IPS-NIHi11 (cell line): ENCODE results near the gene POLD3.

Source experiments
- DNase-seq: peaks from one replicate; pipeline ENCODE4 v3.0.0; 2012; ENCODE audit warnings: mixed read lengths, low spot score

POLD3 gene

DNA sequence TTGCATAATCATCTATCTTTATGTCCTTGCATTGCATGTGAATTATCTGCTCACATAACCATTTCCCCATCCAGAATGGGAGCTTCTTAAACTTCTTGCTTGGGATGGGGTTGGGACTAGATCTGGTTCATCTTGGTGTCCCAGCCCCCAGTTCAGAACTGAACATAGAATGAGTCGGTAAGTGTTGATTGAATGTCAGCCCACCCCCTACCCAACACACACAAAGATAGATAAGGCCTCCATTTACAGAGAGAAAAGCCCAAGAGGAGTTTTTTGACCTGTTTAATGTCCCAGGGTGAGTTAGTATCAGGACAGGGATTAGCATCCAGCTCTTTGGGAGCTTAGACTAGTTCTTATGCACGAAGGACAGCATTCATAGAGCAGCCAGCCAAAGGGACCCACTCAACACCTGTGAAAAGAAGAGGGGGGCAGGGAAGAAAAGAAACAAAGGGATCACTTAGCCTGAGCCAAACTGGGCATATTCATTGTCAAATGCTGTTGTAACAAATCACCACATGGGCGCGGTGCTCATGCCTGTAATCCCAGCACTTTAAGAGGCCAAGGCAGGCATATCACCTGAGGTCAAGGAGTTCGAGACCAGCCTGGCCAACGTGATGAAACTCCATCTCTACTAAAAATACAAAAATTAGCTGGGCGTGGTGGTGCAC is 81.4 kb downstream of the POLD3 start:
- no peak for DNase-seq

DNA sequence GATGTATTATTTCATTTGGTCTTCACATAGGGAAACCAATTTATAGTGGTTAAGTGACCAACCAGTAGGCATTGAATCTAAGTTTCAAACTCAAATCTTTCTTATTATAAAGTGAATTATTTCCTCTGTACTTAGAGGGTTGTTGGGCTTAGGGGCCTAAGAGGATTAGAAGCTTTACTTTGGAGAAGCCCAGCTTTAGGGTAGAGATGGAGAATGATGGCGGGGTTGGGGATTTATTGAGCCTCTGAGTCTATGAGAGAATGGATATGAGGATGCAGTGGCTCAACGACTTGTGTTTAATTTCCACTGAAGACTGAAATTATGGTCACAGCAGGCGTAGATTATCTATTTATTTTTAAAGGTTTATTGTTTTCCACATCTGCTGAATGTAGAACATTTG is 83.4 kb downstream of the POLD3 start:
- no peak for DNase-seq

DNA sequence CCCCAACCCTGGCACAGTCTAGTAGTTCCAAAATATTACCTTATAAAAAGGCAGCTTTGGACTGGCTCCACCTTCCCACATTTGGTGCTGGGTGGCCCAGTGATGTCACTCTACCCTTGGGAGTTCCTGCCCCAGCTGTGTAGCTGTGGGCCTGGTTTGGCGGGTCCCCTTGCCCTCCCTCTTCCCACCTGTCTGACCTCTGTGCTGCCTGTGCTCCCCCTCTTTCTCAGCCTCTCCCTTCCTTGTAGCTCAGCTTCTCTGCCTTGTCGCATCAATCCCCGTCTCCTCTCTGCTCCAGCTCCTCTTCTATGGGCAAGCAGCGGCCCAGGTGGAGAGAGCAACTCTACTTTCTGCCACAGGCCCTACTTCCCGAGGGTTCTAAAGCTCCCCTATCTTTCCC is 84.2 kb downstream of the POLD3 start:
- DNase-seq: no peak

DNA sequence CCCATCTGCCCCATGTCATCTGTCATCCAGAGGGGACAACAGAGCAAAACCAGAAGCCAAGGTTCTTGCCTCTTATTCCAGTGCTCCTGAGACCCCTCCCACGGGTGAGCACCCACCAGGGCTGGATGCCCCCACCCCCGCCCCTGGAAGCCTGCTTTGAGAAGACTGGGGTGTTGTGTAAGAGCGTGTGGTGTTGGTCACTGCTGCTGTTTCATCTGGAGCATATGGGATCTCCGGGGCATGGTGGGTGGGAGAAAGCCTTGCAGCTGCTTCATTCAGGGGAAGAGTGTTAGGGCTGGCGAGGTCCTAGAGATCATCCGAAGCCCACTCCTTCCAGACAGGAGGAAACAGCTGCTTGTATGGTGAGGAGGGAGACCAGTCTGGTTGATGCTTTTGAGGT is 84.7 kb downstream of the POLD3 start:
- DNase-seq: no peak

DNA sequence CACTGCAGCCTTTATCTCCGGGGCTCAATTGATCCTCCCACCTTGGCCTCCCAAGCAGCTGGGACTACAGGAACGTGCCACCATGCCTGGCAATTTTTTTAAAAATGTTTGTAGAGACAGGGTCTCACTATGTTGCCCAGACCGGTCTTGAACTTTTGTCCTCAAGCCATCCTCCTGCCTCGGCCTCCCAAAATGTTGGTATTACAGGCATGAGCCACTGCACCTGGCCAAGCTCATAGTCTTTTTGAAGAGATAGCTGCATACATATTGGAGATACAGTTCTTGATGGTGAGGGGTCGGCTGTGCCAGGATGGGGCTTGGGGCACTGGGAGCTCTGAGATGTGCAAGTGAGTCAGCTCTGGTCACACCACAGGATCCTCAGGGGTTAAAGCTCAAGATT is 85.7 kb downstream of the POLD3 start:
- no peak for DNase-seq

DNA sequence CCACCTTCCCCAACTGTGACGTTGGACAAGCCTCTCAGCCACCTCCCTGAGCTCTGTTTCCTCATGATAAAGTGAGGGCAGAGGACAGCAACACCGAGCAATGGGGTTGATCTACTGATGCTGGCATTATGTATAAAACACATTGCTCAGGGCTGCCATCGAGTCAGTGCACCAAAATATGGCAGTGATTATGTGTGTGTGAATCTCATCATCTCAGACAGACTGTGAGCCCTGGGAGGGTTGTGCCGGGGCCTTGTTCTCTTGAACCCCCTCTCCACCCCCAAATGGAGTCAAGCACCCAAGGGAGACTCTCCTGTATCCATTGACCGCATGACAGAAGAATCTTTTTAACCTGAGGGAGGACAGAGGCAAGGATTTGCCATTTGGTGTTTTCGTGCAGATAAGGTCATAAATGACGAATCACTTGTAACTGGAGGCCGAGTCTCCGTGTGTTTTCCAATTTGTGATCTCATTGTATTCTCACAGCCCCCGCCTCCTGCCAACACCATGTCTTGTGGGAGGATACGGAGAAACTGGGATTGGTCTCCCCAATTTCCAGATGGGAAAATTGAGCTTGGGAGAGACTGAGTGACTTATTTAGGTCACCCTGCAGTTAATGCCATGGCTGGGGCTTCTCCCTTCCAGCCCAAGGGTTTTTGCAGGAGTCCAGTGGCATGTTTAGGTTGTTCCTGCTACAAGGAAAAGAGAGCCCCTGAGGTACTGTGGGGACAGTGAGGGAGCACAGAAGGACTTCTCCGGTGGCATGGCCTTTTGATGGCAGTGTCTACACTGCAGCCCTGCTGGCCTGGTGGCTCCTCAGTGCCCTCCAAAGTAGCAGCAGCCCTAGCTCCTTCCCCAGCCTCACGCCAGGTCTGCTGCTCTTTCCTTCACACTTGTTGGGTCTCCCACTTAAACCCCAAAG is 86.5 kb downstream of the POLD3 start:
- DNase-seq: no peak

DNA sequence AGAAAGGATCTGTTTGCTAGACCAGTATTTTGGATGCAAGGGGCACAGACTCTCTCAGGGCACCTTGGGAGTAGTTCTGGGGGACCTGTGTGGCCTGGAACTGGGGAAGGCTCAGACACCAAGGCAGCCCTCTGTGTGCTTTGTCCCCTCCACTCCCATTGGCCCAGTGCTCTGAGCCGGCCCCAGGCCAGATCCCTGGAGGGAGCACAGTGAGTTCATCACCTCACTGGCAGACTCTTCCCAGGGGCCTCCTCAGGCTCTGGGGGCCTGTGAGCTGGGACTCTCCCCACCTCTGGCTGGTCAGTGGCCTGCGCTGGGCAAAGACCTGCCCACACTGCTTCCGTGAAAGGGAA is 87.1 kb downstream of the POLD3 start:
- no peak for DNase-seq

DNA sequence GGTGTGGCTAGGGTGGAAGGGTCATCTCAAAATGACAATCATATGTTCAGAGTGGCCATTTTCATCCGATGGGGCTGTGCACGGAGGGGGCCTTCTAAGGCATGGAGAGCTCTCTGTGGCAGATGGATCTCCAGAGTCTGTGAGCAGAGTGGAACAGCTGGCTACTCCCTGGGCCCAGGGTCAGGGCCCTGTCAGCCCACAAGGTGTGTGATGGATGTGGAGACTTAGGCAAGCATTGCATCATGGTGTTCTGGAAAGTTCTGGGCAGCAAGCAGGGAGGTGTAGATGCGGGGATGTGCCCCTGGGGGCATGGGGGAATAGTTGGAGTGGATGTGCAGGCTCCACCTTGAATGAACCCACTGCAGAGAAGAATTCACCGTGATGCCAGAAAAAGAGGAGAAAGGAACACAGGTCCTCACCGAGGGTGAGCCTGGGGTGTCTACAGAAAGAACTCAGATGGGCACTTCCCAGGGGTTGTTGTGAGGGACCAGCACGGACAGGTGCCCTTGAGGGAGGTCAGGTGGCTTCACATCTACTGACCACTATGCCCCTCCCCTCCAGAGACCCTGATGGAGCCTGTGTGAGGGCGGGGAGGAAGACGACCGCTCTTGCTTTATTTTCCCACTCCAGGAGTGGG is 87.8 kb downstream of the POLD3 start:
- no peak for DNase-seq

DNA sequence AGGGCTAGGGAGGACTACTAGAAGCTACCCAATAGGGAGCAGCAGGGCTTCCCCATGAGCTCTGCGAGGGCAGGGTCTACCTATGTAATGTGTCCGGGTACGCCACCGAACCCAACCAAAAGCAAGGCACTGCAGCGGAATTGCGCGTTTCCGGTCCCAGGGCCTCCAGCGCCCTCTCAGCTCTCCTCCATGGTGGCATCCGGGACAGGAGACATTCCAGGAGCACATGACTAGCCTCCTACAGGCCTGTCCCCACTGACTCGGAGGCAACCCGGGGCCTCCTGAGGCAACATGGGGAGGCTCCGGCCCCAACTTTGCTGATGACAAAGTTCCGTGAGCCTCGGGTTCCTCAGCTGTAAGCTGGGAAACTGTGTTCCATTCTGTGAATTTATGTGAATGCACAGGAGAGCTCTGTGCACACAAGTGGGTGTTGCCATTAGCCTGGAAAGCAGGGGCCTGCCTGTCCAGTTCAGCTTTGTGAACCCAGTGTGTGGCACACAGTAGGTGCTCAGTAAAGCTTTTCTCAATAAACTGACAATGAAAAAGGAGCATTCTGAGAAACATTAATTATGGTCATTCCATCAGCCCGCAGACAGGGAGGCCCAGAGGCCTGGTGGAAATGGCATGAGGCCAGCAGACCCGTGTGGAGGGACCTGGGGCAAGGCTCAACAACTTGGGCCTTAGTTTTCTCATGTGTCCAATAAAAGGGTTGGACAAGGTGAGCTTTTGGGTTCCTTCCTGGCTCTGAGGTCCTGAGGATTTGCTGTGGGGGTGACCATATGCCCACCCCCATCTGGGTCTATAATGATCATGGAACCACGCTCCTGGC is 88.5 kb downstream of the POLD3 start:
- no peak for DNase-seq

DNA sequence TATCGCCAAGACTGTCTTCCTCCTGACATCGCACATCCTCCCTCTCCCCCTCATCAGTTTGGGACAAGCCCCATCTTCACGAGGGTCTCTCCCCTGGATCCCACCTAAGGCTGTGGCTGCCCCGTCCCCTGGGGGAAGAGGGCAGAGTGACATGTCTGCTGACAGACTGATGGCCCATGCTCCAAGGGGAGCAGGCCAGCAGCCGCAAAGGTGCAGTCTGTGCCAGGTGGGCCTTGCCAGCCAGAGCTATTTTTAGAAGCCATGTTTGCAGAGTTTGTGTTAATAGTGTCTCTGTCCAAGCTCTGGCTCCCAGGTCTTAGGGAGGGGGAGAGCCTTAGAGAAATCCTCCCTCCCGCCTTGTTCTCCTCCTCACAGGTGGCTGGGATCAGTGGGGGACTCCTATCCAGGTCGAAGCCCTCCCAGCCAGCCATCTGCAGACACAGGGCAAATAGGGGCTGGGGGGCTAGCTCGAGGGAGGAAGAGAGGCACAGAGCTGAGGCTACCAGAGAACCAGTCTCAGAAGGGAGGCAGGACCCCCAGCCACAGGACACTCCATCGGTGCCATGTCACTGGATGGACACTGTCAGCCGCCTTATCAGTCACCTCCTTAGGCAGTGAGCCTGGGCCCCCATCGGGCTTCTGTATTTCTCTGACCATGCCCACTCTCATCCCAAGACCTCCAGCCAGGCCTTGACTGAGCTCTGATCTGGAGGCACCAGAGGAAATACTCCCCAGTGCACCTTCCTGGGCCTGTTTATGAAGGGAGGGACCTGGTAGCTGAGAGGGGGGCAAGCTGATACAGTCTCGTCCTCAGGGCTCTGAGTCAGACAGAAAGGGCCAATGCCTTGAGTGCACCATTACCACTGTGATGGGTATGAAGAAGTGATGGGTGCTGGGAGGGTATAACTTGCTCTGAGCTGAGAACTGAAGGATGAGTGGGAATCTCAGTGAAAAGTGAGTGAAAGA is 89.6 kb downstream of the POLD3 start:
- DNase-seq: no peak

DNA sequence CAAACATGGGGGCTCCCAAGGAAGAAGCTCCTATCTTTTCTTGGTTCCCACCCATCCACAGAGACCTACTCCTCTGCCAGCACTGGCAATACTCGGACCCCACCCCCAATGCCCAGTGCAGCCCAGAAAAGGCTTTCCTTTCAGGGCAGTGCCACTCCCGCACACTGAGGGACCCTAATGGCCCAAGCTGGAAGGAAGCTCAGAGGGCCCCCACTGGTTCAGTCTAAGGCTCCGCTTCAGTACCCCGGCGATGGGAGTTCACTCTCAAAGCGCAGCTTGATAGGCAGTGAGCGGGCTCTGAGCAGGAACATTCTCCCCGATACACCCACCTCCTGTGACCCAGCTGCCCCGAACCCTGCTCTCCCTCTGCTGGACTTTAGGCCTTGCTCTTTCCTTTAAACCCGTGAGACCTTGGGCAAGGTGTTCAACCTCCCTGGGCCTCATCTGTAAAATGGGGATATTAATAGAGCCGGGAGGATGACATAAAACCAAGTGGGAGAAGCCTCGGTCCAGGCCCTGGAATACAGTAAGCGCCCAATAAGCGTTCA is 90.4 kb downstream of the POLD3 start:
- no peak for DNase-seq

DNA sequence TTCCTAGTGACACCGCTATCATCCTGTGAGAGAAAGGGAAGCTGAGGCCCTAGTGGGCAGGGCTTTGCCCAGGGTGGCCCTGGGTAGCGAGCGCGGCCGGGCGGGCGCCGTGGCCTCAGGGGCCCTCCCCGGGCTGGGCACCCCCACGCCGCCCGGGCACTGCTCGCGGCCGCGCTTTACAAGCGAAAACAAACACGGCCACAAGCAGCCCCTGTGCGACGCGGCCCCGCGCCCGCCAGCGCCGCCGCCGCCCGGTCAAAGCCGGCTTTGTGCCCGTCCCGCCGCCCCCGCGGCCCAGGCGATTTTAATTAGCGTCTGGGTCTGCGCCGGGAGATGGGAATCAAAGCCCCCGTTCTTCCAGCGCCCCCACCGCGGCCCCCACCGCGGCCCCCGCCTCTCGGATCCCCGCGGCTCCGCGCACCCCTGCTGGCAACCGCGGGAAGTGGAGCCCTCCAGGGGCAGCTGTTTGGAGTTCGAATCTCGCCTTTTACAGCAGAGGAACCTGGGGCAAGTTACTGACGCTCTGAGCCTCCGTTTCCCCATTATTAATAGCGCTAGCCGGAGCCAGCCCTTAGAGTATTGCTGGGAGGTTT is 91.0 kb downstream of the POLD3 start:
- DNase-seq: peak; percentile 74

DNA sequence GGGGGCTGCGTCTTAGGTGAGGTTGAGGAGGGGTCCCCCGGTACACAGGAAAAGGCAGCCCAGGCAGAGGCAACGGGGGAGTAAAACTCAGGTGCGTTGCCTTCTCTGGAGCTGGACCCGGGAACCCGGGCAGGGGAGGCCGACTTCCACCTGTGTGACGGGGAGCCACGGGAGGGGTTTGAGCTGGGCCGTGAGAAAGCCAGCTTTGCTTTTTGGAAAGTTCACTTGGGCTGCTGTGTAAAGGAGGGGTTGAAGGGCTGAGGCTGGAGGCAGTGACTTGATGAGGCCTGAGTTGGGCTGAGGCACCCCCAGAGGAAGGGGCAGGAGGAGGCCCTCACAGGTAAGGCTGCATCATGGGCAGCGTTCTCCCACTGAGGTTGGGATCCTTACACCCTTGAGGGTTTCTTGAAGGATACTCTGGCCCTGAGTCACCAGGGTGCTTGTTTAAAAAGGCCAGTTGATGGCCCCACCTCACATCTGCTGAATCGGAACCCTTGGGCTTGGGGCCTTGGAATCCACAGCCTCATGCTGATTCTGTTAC is 91.6 kb downstream of the POLD3 start:
- no peak for DNase-seq

DNA sequence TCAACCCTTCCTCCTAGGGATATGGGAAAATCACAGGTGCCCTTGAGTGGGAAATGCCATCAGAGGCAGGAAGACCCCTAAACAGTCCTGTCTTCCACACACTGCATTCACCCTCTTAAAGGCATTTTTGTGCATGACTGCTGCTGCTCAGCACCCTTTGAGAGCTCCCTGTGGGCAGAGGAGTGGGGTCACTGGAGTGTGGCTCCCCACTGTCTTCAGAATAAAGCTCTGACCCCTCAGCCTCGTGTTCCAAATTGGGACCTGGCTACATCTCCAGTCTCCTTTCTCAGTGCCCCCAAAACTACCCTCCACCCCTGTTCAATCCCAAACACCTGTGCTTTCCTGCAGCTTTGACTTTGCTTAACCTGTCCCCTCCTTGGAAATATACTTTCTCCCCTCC is 92.3 kb downstream of the POLD3 start:
- no peak for DNase-seq

DNA sequence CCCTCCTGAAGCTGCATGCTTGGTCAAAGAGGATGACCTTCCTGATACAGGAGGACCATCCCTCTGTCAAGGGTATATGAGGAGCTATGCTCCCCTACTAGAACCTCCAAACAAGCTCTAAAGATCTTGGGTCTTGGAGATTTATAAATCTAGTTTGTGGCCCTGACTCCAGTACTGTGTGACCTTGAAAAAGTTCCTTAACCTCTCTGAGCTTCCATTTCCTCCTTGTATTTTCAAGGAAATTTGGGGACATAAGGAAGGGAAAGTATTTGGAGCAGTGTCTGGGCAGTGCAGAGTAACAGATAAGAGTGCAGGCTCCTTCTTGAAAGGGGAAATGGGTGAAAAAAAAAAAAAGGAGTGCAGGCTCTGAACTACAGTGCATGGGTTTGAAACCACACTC is 93.0 kb downstream of the POLD3 start:
- DNase-seq: no peak

DNA sequence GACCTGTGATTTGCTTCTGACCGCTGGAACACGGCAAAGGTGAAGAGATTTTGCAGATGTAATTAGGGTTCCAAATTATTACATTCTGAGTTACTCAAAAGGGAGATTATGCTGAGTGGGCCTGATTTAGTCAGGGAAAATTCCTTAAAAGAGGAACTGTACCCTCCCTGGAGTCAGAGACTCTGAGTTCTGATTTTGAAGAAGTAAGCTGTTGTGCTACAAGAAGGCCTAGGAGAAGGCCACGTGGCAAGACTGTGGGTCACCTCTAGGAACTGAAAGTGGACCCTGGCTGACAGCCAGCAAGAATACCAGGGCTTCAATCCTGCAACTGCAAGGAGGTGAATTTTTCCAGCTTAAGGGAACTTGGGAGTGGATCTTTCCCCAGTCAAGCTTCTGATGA is 93.5 kb downstream of the POLD3 start:
- DNase-seq: no peak

DNA sequence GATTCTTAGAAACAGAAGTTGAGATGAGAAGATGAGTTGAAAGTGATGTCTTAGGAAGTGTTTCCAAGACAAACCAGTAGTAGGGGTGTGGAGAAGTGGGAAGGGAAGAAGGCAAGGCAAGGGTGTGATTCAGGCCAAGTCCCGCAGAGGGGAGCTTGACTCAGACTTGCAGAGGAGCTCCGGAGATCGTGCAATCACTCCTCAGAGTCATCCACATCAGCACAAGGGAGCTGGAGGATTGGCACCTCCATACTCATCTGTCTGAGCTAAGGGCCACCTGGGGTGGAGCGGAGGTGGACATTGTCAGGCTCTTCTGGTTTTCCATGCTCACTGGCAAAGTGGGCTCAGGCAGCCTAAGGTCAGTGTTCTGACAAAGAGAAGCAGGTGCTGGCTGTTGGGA is 94.4 kb downstream of the POLD3 start:
- DNase-seq: no peak

DNA sequence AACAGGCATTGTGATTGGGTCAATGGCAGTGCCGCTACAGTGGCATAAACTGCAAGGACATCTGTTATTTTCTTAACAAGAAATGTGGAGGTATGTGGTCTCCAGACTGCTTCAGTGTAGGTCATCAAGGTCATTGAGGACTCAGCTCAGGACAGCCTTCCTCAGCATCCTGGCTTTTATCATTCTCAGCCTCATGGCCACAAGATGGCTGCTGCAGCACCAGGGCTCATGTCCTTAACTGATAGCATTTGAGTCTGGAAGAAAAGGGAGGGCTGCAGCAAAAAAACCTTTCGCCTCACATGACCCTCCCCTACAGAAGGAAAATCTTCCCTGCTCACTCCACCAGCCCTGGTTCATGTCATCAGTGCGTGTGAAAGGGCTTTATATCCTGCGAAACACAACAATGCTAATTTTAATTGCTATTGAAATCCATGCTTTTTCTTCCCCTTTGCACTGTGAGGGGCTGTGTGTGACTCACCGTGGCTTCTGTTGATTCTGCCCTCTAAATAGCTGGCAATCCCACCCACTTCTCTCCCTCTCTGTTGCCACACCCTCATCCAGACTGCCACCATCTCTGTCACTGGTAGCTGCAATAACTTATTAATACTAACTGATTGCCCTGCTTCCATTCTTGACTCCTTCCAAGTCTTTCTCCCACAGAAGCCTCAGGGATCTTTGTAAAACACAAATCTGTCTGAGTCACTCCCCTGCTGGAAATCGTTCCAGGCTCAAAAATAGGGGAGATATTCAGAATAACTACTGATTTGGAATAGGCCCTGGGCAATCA is 95.0 kb downstream of the POLD3 start:
- no peak for DNase-seq

DNA sequence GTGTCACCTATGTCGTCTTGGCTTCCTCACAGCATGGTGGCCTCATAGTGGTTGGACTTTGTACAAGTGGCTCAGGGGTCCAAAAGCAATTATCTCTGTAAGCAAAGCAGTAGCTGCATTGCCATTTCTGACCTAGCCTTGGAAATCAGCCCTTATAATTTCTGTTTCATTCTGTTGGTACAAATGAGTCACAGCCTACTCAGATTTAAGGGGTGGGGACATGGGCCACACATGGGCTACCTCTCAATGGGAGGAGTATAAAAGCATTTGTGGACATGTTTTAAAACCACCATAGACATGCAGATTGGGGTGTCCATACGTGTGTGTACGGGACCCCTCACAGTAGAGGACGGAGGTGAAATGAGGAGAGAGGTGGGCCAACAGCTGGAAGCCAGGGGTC is 97.3 kb downstream of the POLD3 start:
- DNase-seq: no peak
